ENCODE data around the gene GPX3.

GPX3 gene

GRCh38 chr5:151020304-151021110 is at the start of gene GPX3:
Gene GPX3 (plus strand): TSS chr5:151020591. CDS start chr5:151020655, 64 bp downstream.
- peak in 1 of 2 donors; percentile 22 for DNase-seq (ENCODE audit: low read depth in 2 of 2)

GRCh38 chr5:150978590-150978989 is 41.8 kb upstream of the GPX3 start:
- no peak for DNase-seq (ENCODE audit: low read depth in 2 of 2)

- no peak for DNase-seq (ENCODE audit: low read depth in 2 of 2)
Measured at GRCh38 chr5:150987746-150988145, 32.6 kb upstream of the GPX3 start.

GRCh38 chr5:150989695-150990094 is 30.7 kb upstream of the GPX3 start:
- no peak for DNase-seq (ENCODE audit: low read depth in 2 of 2)

DNA sequence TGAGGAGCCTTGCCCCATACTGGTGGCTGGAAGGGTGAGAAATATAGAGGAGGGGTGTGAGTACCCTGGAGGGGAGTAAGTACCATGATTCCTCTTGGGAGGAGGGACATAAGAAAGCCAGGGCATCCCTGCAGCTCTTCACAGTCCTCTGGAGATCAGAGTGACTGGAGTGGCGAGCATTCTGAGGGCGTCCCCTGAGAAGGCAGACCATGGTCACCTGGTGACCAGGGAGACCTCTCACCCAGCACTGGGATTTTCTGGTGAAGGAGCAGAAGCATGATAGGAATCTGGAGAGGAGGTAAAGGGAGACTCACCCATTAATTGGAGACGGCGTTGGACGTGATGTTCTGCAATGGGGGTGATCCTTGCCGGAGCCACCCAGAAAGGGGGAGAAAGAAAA is 27.7 kb upstream of the GPX3 start:
- DNase-seq (ENCODE audit: low read depth in 2 of 2): no peak

DNA sequence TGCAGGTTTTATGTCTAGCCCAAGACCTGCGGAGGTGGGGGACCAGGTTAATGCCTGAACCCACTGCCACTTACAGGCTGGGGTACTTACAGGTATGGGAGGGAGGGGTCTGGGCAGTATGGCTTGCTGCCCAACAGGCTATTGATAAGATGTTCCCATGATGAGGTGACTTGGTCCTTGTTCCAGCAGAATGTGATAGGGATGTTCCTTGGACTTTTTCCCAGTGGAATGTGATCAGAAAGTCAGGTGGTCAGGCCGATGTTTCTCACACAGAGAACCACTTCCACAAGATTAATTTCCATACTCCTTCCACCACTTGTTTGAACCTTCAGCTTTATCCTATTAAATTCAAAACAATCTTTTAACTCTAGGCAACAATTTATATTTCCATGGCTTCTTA is 27.0 kb upstream of the GPX3 start:
- no peak for DNase-seq (ENCODE audit: low read depth in 2 of 2)

GRCh38 chr5:150993826-150994412 is 26.5 kb upstream of the GPX3 start:
- no peak for DNase-seq (ENCODE audit: low read depth in 2 of 2)

- no peak for DNase-seq (ENCODE audit: low read depth in 2 of 2)
Measured at GRCh38 chr5:150999704-151000442, 20.5 kb upstream of the GPX3 start.

- no peak for DNase-seq (ENCODE audit: low read depth in 2 of 2)
Measured at GRCh38 chr5:151001436-151001835, 19.0 kb upstream of the GPX3 start.

- DNase-seq (ENCODE audit: low read depth in 2 of 2): no peak
Measured at GRCh38 chr5:151002250-151002649, 18.1 kb upstream of the GPX3 start.

DNA sequence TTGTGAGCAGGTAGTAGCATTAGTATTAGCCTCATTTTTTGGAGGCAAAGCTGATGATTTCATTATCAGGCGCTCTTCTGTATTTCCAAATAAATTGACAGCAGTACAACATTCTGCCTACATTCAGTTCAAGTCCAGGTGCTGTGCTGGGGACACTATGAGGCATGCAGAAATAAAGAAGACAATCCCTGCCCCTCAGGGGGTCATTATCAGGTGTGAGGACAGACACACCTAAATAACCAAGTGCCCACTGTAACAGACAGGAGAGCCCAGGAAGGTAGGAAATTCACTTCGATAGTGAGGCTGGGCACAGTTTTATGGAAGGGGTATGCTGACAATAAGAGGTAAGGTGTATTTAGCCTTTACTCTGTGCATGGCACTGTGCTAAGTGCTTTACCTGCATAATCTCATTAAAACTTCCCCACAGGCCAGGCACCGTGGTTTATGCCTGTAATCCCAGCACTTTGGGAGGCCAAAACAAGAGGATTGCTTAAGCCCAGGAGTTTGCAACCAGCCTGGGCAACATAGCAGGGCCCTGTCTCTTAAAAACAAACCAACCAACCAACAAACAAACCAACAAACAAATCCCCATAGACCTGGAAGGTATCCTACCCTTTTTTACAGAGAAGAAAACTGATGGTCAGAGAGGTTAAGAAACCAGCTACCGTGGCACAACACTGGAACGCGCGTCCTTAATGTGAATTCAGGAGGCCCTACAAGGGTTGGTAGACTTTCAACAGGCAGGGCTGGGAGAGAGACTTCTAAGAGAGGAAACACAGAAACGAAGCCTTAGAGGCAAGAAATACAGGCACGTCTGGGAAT is 17.5 kb upstream of the GPX3 start:
- DNase-seq (ENCODE audit: low read depth in 2 of 2): no peak

DNA sequence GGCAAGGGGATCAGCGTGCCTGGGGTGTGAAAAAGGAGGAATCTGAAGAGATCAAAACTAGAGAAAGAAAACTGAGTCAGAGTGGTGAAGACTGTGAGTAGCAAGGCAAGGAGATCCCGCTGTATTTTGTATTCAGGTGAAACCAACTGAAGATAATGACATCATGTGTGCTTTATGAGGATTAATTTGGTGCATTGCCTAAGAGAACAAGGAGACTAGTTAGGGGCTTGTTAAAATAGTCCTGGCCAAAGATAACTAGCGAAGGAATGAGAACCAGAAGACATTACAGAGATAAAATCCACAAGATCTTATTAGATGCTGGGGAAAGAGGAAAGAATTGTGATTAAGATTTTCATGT is 16.9 kb upstream of the GPX3 start:
- no peak for DNase-seq (ENCODE audit: low read depth in 2 of 2)

DNA sequence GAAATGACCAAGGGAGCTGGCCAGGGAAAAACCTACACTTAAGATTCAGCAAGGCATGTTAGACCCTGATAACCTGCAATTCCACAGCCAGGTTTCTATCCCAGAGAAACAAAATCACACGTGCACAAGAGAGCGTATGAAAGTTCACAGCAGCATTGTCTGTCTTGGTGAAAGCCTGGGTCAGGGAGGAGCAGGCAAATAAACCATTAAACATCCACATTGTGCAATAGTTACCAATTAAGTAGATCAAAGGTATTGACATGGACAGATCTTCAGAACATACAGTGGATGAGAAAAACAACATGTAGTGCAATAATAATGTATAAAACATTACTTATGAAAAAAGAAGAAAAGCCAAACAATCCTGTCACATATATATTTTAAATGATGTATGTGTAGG is 15.9 kb upstream of the GPX3 start:
- no peak for DNase-seq (ENCODE audit: low read depth in 2 of 2)

- no peak for DNase-seq (ENCODE audit: low read depth in 2 of 2)
Measured at GRCh38 chr5:151005187-151005949, 15.0 kb upstream of the GPX3 start.

DNA sequence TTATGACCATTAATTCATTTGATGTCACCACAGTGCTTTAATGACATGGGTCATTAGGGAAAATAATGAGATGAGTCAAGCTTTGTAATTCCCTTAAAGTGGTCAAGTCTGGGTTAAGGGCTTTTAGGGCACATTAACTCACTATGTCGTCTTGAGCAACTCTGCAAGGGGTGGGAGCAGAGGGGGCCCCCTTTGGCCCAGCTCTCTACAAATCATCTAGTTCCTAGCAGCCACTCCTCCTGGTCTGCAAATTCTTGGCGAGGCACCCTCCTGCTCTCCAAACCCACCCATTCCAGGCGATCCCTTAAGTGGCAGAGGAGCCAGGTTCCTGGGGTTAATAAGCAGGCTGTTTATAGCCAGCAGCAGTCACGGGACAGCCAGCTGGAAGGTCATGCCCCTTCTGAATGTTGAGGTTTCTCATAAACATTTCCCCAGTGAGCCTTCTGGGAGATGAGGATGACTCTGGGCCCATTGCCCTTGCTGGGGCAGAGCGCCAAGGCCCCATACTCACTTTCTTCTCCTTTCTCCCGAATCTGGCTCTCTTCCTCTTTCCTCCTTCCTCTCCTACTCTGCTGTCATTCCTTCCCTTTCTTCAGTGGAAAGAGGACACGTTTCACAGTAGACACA is 14.3 kb upstream of the GPX3 start:
- DNase-seq (ENCODE audit: low read depth in 2 of 2): no peak

GRCh38 chr5:151006704-151007334 is 13.6 kb upstream of the GPX3 start:
- no peak for DNase-seq (ENCODE audit: low read depth in 2 of 2)

DNA sequence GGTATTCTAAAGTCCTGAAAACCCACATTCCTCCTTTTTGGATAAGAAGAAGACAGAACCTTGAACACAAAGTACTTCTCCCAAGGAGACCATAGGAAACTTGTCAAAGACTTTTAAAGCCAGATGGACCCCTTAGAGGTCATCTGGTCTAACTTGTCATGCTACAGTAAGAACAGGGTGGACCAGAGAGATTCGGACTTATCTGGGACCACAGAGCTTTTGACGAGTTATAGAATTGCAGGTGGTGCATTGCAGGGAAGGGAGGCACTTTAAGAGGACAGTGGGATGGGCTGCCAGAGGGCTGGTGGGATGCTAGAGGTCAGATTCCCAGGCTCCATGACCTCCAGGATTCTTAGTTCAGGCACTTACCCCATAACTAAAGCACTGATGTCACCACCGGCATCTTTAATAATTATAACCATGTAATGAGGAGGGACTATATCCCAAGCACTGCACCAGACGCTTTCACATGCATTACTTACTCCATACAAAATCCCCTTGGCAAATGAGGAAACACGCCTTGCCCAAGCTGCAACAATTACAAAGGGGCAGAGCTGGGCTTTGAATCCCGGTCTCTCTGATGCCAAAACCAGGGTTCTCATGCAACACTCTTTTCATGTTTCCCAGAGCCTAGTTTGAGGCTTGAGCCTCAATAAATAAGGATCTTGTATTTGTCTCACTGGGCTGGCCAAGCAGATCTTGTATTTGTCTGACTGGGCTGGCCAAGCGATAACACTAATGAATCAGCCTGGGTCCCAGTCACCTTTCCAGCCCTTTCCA is 12.8 kb upstream of the GPX3 start:
- no peak for DNase-seq (ENCODE audit: low read depth in 2 of 2)

DNA sequence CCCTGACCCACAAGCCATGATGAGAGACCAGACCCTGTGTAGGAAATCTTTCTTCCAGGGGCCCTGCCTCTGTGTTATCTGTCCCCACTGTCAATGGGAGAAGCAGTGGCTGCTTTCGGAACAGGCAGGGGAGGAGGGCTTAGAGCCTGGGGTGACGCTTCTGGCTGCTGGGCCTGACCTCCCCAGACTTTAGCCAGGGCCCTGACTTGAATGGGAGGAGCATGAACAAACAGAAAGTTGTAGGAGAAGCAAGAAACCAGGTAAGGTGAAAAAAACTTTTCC is 12.2 kb upstream of the GPX3 start:
- no peak for DNase-seq (ENCODE audit: low read depth in 2 of 2)

GRCh38 chr5:151008906-151009305 is 11.5 kb upstream of the GPX3 start:
- no peak for DNase-seq (ENCODE audit: low read depth in 2 of 2)

GRCh38 chr5:151012862-151013261 is 7.5 kb upstream of the GPX3 start:
- DNase-seq (ENCODE audit: low read depth in 2 of 2): no peak

Measured in stimulated activated CD4-positive, alpha-beta T cell treated with anti-CD3 and anti-CD28 coated beads, Interleukin-1b, Interleukin-23, amount 100 ng/mL, for 4 hours (primary cell).